Tibial nerve (tissue), 4 donors: Measurements from ENCODE around the gene FAM227B.

Experiments
- CTCF ChIP-seq, 5 experiments: fragments of 200-600 bp in 3 of 5; fragments of 450-650 bp in 2 of 5; sonication (generic) in 3 of 5; IDR thresholded peaks; one replicate each; pipeline ENCODE4 v1.5.1; 2016 to 2019; ENCODE audit warnings: antibody characterized with exemption in 5 of 5, mild to moderate bottlenecking in 3 of 5, moderate library complexity in 2 of 5
- EP300 ChIP-seq, 2 donors: sonication (generic); formaldehyde crosslinking; IDR thresholded peaks; one replicate each; pipeline ENCODE4 v1.6.1; 2017; ENCODE audit warnings: antibody characterized with exemption in 2 of 2, mild to moderate bottlenecking in 1 of 2

GRCh38 chr15:49556437-49556836, 64.2 kb downstream of the FAM227B start:
- no peak for TF ChIP-seq EP300 (IDR thresholded peaks at IDR 0.05)
- TF ChIP-seq CTCF (IDR thresholded peaks at IDR 0.05) = no peak
